ENCODE measurements around the gene UBE2D2.
"Not testable (repeated sequence)": the region's sequence is repeated elsewhere in the genome, so short reads cannot be mapped to it uniquely, and the experiment has no call there.

The UBE2D2 gene

GRCh38 chr5:139549162-139549894, 11.8 kb upstream of the UBE2D2 start:
- no peak for DNase-seq

- not testable (repeated sequence) for DNase-seq
These were observed 10.9 kb upstream of the UBE2D2 start for GRCh38 chr5:139550051-139550872.

GRCh38 chr5:139551191-139551889, 9.8 kb upstream of the UBE2D2 start:
- no peak for DNase-seq

- no peak for DNase-seq
These were observed 8.1 kb upstream of the UBE2D2 start for GRCh38 chr5:139552893-139553575.

GRCh38 chr5:139554264-139554663, 6.9 kb upstream of the UBE2D2 start:
- DNase-seq = no peak

DNA sequence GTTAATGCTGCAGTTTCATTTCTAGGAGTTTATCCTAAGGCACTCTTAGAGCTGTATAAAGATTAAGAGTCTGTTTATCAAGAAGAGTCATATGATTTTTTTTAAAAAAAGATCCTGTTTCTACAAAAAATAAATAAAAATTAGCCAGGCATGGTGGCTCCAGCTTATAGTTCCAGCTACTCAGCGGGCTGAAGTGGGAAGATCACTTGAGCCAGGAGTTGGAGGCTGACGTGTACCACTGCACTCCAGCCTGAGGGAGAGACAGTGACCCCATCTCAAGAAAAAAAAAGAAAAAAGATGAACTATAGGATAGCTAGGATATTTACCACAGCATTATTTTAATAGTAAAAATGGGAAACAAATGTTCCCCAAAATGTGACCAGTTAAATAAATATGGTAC, 3.3 kb upstream of the UBE2D2 start:
- DNase-seq = no peak

GRCh38 chr5:139561655-139562451, 714 bp downstream of the UBE2D2 start:
- DNase-seq = peak in 3 of 4 experiments; percentile 25 to 51 (median 36)

- DNase-seq = no peak
These were observed 1.7 kb downstream of the UBE2D2 start for GRCh38 chr5:139562847-139563246.

DNA sequence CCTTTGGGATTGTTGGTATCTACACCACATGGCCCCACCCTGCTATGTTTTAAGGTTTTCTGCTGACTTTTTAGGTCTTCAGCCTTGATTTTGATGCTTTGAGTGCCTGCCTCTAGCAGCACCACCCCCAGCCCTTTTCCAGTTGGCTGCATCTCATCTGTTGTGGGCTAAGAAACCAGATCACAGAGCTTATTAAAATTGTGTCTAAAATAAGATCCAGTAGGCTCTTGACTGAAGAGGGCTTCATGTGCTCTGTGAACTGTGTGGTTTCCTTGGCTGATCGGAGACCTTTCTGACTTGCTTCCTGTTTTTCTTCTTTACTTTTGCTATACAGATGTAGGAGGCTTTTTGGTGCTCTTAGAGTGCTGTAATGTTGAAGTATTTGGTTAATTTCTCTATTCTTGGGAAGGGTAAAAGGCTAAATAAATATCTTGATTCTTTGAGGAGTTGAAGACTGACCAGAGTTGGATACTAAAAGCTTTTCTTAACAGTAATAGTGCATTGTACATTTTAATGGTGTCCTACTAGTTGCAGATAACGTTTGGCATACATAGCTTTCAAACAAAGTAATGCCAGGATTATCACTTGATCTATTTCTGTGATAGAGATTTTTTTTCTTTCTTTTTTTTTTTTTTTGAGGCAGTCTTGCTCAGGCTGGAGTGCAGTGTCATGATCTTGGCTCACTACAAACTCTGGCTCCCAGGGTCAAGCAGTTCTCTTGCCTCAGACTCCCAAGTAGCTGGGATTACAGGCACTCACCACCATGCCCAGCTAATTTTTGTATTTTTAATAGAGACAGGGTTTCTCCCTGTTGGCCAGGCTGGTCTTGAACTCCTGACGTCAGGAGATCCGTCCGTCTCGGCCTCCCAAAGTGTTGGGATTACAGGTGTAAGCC, 4.5 kb downstream of the UBE2D2 start:
- DNase-seq = peak in 2 of 4 experiments; percentile 27 to 48

- DNase-seq = no peak
These were observed 5.5 kb downstream of the UBE2D2 start for GRCh38 chr5:139566611-139567010.

DNA sequence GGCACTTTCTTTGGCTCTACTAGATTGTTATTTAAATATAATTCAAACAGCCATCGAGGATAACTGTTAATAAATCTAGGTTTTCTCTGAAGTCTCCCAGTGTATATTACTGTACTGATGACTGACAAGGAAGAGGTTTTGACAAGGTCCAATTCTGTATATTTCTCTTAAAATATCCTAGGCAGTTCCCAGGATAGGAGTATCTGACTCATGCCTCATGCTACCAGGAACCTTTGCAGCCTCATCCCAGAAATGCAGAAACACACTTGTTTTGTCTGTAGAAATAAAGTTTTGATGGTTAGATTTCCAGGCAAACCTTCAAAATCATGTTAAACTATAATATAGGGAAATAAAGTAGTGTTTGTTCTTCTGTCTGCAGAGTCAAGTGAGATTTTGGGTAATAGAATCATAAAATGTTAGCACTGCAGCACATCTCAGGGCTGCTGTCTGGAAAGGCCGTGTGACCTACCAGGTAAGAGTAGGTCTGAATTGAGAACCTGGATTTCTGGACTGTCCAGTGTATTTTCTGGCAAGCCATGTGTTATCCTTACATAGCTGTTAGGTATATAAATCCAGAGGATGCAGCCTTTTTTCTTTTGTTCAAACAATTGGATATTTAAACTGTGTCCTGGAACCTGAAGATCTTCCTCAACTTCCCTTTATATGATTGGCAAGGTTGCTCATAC, 8.3 kb downstream of the UBE2D2 start:
- DNase-seq = no peak

GRCh38 chr5:139571543-139571942, 10.4 kb downstream of the UBE2D2 start:
- DNase-seq = no peak

GRCh38 chr5:139571966-139572365, 10.8 kb downstream of the UBE2D2 start:
- no peak for DNase-seq

- no peak for DNase-seq
These were observed 13.6 kb downstream of the UBE2D2 start for GRCh38 chr5:139574641-139575312.

- DNase-seq = no peak
These were observed 14.1 kb downstream of the UBE2D2 start for GRCh38 chr5:139575313-139575646.

- no peak for DNase-seq
These were observed 14.6 kb downstream of the UBE2D2 start for GRCh38 chr5:139575751-139576150.

- DNase-seq = no peak
These were observed 16.7 kb downstream of the UBE2D2 start for GRCh38 chr5:139577689-139578290.

DNA sequence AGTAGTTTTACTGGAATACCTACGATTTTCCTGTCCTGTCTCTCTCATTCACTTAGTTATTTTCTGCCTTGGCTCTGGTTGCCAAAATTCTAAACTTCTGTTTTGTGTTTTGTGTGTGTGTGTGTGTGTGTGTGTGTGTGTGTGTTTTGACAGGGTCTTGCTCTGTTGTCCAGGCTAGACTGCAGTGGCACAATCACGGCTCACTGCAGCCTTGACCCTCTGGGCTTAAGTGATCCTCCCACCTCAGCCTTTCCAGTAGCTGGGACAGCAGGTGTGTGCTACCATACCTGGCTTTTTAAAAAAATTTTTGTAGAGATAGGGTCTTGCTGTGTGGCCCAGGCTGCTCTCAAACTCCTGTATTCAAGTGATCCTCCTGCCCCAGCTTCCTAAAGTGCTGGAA, 17.2 kb downstream of the UBE2D2 start:
- no peak for DNase-seq

DNA sequence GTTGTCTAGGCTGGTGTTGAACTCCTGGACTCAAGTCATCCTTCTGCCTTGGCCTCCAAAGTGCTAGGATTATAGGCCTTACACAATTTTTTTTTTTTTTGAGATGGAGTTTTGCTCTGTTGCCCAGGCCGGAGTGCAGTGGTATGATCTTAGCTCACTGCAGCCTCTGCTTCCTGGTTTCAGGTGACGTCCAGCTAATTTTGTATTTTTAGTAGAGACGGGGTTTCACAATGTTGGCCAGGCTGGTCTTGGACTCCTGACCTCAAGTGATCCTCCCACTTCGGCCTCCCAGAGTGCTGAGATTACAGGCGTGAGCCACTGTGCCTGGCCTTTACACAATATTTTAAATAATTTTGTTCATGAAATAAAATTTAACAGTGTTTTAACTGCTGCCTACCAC, 21.0 kb downstream of the UBE2D2 start:
- DNase-seq = not testable (repeated sequence)

DNA sequence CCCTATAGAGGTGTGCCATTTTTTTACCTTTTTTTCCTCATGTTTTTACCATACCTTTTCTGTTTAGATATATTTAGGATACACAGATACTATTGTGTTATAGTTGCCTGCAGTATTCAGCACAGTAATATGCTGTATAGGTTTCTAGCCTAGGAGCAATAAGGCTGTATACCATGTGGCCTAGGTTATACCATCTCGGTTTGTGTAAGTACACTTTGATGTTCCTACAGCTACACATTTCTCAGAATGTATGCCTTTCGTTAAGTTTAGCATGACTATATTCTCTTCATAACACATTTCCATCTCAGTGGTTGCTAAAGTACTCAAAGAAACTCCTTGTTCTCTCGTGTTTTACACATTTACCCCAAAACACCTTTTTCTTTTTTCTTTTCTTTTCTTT, 23.0 kb downstream of the UBE2D2 start:
- DNase-seq = no peak
